Measurements from ENCODE around the gene RAB7A. TPM values are rescaled to one million over a fixed set of nuclear protein-coding genes. Genes with fewer than 3 reads are reported as not detected.

The RAB7A gene
- polyA plus RNA-seq, 1 donor from 2014 or later = 42.4 TPM

DNA sequence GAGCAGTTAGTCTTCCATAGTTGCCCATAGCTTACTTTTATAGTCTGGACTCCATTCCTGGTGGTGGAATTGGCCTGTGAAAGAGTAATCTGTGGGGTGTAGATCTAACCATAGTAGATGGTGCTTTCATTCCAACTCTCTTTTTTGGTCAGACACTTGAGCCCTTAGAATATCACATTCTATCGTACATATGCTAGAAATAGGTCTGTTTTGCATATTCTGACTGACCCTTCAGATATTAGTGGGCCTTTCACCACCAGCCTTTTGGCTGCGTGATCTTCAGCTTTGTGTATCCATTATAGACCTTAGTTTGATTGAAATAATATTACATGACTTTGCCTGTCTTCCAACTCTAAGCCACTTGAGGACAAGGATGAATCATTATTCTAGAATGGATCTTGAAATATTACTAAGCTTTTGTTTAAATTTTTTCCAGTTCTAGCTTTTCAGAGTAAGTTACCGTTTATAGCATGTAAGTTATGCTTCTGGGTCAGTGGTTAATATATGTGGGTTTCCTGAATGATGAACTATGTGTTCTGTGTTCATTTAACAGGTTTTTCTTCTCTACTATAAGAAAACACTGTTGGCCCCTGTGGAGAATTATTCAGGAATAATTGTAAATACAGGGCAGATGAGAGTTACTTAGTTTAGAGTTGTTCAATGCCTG is 8.7 kb downstream of the RAB7A start:
- TF ChIP-seq SMC3 (conservative IDR thresholded peaks at IDR 0.05; ENCODE audit: poor library complexity) (no peak), EZH2 (IDR thresholded peaks at IDR 0.05; ENCODE audit: borderline replicate concordance, insufficient read depth, low read length, poor library complexity, severe bottlenecking) (no peak), POLR2AphosphoS5 (IDR thresholded peaks at IDR 0.05) (no peak), MXI1 (conservative IDR thresholded peaks at IDR 0.05; ENCODE audit: poor library complexity, severe bottlenecking) (no peak), EP300 (conservative IDR thresholded peaks at IDR 0.05; ENCODE audit: poor library complexity, severe bottlenecking) (no peak), RAD21 (conservative IDR thresholded peaks at IDR 0.05) (no peak), TAF1 (IDR thresholded peaks at IDR 0.05; ENCODE audit: low read depth) (no peak)
- TF ChIP-seq, protein P1, sequence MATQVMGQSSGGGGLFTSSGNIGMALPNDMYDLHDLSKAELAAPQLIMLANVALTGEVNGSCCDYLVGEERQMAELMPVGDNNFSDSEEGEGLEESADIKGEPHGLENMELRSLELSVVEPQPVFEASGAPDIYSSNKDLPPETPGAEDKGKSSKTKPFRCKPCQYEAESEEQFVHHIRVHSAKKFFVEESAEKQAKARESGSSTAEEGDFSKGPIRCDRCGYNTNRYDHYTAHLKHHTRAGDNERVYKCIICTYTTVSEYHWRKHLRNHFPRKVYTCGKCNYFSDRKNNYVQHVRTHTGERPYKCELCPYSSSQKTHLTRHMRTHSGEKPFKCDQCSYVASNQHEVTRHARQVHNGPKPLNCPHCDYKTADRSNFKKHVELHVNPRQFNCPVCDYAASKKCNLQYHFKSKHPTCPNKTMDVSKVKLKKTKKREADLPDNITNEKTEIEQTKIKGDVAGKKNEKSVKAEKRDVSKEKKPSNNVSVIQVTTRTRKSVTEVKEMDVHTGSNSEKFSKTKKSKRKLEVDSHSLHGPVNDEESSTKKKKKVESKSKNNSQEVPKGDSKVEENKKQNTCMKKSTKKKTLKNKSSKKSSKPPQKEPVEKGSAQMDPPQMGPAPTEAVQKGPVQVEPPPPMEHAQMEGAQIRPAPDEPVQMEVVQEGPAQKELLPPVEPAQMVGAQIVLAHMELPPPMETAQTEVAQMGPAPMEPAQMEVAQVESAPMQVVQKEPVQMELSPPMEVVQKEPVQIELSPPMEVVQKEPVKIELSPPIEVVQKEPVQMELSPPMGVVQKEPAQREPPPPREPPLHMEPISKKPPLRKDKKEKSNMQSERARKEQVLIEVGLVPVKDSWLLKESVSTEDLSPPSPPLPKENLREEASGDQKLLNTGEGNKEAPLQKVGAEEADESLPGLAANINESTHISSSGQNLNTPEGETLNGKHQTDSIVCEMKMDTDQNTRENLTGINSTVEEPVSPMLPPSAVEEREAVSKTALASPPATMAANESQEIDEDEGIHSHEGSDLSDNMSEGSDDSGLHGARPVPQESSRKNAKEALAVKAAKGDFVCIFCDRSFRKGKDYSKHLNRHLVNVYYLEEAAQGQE (IDR thresholded peaks at IDR 0.05; ENCODE audit: borderline replicate concordance) = no peak
- TF ChIP-seq, protein P2, sequence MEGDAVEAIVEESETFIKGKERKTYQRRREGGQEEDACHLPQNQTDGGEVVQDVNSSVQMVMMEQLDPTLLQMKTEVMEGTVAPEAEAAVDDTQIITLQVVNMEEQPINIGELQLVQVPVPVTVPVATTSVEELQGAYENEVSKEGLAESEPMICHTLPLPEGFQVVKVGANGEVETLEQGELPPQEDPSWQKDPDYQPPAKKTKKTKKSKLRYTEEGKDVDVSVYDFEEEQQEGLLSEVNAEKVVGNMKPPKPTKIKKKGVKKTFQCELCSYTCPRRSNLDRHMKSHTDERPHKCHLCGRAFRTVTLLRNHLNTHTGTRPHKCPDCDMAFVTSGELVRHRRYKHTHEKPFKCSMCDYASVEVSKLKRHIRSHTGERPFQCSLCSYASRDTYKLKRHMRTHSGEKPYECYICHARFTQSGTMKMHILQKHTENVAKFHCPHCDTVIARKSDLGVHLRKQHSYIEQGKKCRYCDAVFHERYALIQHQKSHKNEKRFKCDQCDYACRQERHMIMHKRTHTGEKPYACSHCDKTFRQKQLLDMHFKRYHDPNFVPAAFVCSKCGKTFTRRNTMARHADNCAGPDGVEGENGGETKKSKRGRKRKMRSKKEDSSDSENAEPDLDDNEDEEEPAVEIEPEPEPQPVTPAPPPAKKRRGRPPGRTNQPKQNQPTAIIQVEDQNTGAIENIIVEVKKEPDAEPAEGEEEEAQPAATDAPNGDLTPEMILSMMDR (IDR thresholded peaks at IDR 0.05; ENCODE audit: poor library complexity, severe bottlenecking) = no peak
- Histone ChIP-seq H4K20me1 (ENCODE audit: insufficient read depth) (no peaks in the 10 kb centered on the region), H3K79me2 (replicated peaks; ENCODE audit: insufficient read depth, low read length) (peaks cover 76% of the 10 kb centered on the region), H3K27me3 (ENCODE audit: insufficient read depth, low read depth, low read length) (no peaks in the 10 kb centered on the region), H3K9ac (ENCODE audit: low read length) (no peak overlapping the region), H3K36me3 (ENCODE audit: insufficient read depth, low read length) (no peaks in the 10 kb centered on the region), H3F3A (ENCODE audit: insufficient read depth, low read length, poor library complexity, severe bottlenecking) (no peaks in the 10 kb centered on the region), H3K9me3 (ENCODE audit: low read length) (no peaks in the 10 kb centered on the region), H3K4me3 (ENCODE audit: low read length) (no peak overlapping the region), H3K27ac (ENCODE audit: low read length) (no peak overlapping the region), H3K9me2 (ENCODE audit: insufficient read depth, low read length) (no peaks in the 10 kb centered on the region), H2AFZ (ENCODE audit: low read depth, low read length) (no peak overlapping the region), H3K4me2 (ENCODE audit: low read length) (no peak overlapping the region)

DNA sequence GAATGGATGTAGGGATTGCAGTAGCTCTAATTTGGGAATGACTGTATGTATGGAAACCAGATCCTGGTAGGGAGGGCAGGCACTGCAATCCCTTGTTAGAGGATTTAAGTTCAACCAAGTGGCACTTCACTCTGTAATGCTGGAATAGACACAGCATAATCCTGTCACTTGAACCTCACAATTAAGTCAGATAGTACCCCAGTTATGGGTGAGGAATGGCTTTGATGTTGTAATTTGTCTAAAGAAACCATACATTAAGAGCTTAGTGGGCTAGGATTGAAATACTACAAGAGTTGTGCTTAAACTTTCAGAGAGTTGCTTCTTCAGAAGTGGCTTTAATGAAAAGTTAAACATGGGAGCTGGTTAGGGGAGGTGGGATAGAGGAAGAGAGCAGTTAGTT is 9.3 kb downstream of the RAB7A start:
- no peak overlapping the region for H3K9ac ChIP-seq (ENCODE audit: low read length)
- H3K9me2 ChIP-seq (ENCODE audit: insufficient read depth, low read length) = no peaks in the 10 kb centered on the region
- H3K9me3 ChIP-seq (ENCODE audit: low read length) = no peaks in the 10 kb centered on the region
- no peak overlapping the region for H2AFZ ChIP-seq (ENCODE audit: low read depth, low read length)
- H3K36me3 ChIP-seq (ENCODE audit: insufficient read depth, low read length) = no peaks in the 10 kb centered on the region
- H3K79me2 ChIP-seq (replicated peaks; ENCODE audit: insufficient read depth, low read length) = peaks cover 74% of the 10 kb centered on the region
- no peaks in the 10 kb centered on the region for H3K27me3 ChIP-seq (ENCODE audit: insufficient read depth, low read depth, low read length)
- H3F3A ChIP-seq (ENCODE audit: insufficient read depth, low read length, poor library complexity, severe bottlenecking) = no peaks in the 10 kb centered on the region
- no peak overlapping the region for H3K27ac ChIP-seq (ENCODE audit: low read length)
- no peak for TF ChIP-seq SMC3 (conservative IDR thresholded peaks at IDR 0.05; ENCODE audit: poor library complexity)
- no peak for TF ChIP-seq MXI1 (conservative IDR thresholded peaks at IDR 0.05; ENCODE audit: poor library complexity, severe bottlenecking)
- TF ChIP-seq, protein P2 (IDR thresholded peaks at IDR 0.05; ENCODE audit: poor library complexity, severe bottlenecking) = no peak
- TF ChIP-seq POLR2AphosphoS5 (IDR thresholded peaks at IDR 0.05) = no peak
- no peak for TF ChIP-seq EP300 (conservative IDR thresholded peaks at IDR 0.05; ENCODE audit: poor library complexity, severe bottlenecking)
- no peak for TF ChIP-seq EZH2 (IDR thresholded peaks at IDR 0.05; ENCODE audit: borderline replicate concordance, insufficient read depth, low read length, poor library complexity, severe bottlenecking)
- no peak for TF ChIP-seq RAD21 (conservative IDR thresholded peaks at IDR 0.05)
- no peaks in the 10 kb centered on the region for H4K20me1 ChIP-seq (ENCODE audit: insufficient read depth)
- H3K4me2 ChIP-seq (ENCODE audit: low read length) = no peak overlapping the region
- no peak overlapping the region for H3K4me3 ChIP-seq (ENCODE audit: low read length)

Measured in neural cell (in vitro differentiated cells).